Endothelial cell of umbilical vein (primary cell): ENCODE data around the gene EPB42. TPM values are rescaled to one million over a fixed set of nuclear protein-coding genes. Genes with fewer than 3 reads are reported as not detected.

ENCODE experiments used
- BruUV-seq: library from RNA; stranded (reverse); fragments of 400-500 nt; replicated peaks from 2 replicates; lab custom pipeline; 2021; lab: Mats Ljungman, UMichigan
- CTCF ChIA-PET: fragments of 300-600, 350-600 bp; sonication (Branson Sonifier 250); formaldehyde crosslinking; loops from one replicate; lab custom pipeline; 2021; ENCODE audit warnings: antibody characterized with exemption, inconsistent platforms; lab: Charles Lee
- POLR2A ChIA-PET: fragments of 300-600, 350-600 bp; sonication (Branson Sonifier 250); formaldehyde crosslinking; loops from one replicate; lab custom pipeline; 2021; ENCODE audit warnings: antibody characterized with exemption, inconsistent platforms; lab: Charles Lee
- DNase-seq: peaks from one replicate; pipeline ENCODE4 v3.0.0-alpha.2; 2011; ENCODE audit warnings: low read depth, low spot score
- FAIRE-seq: peaks from 2 replicates; lab custom pipeline; 2011; peaks lifted over from hg19 to GRCh38; lab: Jason Lieb, UNC
- H2AFZ ChIP-seq: 2 replicates; pipeline ENCODE4 v1.6.0; 2012; ENCODE audit warnings: low read depth, low read length, control low read depth, inconsistent platforms
- H3K27ac ChIP-seq: 2 replicates; pipeline ENCODE4 v1.5.1; 2011; ENCODE audit warnings: low read depth, mild to moderate bottlenecking, control low read depth, low read length, moderate library complexity; ENCODE audit not compliant: insufficient read depth
- H3K27me3 ChIP-seq, 2 experiments: 2 replicates each; pipeline versions ENCODE4 v1.6.0 to v1.6.1; 2011; ENCODE audit warnings: low read length in 2 of 2, mixed read lengths in 1 of 2; ENCODE audit not compliant: control insufficient read depth in 2 of 2, insufficient read depth in 2 of 2
- H3K36me3 ChIP-seq, 2 experiments: 2 replicates in 1 of 2; 3 replicates in 1 of 2; pipeline ENCODE4 v1.5.1; 2011; ENCODE audit warnings: low read length in 2 of 2, mild to moderate bottlenecking in 1 of 2, moderate library complexity in 1 of 2; ENCODE audit not compliant: control insufficient read depth in 2 of 2, insufficient read depth in 2 of 2; ENCODE audit errors: extremely low read depth in 1 of 2
- H3K4me1 ChIP-seq: 3 replicates; pipeline ENCODE4 v1.5.1; 2011; ENCODE audit warnings: mild to moderate bottlenecking, low read length; ENCODE audit not compliant: control insufficient read depth, insufficient read depth; ENCODE audit errors: extremely low read depth
- H3K4me2 ChIP-seq: 2 replicates; pipeline ENCODE4 v1.6.1; 2011; ENCODE audit warnings: low read length, control low read depth, mixed read lengths; ENCODE audit not compliant: insufficient read depth
- H3K4me3 ChIP-seq, 3 experiments: fragments of 200-600 bp in 1 of 3; sonication (generic), shearing (Covaris generic) in 1 of 3; replicated peaks in 1 of 3; 2 replicates each; pipeline ENCODE4 v1.5.1; 2011 to 2016; ENCODE audit warnings: control low read depth in 3 of 3, low read length in 3 of 3, mild to moderate bottlenecking in 2 of 3, inconsistent platforms in 1 of 3, low read depth in 1 of 3, moderate library complexity in 1 of 3; ENCODE audit not compliant: insufficient read depth in 1 of 3
- H3K79me2 ChIP-seq: 2 replicates; pipeline ENCODE4 v1.6.0; 2012; ENCODE audit warnings: low read length, inconsistent platforms; ENCODE audit not compliant: control insufficient read depth, insufficient read depth
- H3K9ac ChIP-seq: replicated peaks from 2 replicates; pipeline ENCODE3; 2011; ENCODE audit warnings: low read length, control low read depth; ENCODE audit not compliant: insufficient read depth; ENCODE audit errors: extremely low read depth
- H3K9me1 ChIP-seq: replicated peaks from 3 replicates; pipeline ENCODE4 v1.6.0; 2011; ENCODE audit warnings: mild to moderate bottlenecking, low read length; ENCODE audit not compliant: control insufficient read depth, insufficient read depth; ENCODE audit errors: extremely low read depth
- H3K9me3 ChIP-seq: replicated peaks from 2 replicates; pipeline ENCODE4 v1.5.1; 2012; ENCODE audit warnings: low read length, inconsistent platforms; ENCODE audit not compliant: control insufficient read depth, insufficient read depth
- H4K20me1 ChIP-seq: replicated peaks from 2 replicates; pipeline ENCODE3; 2011; ENCODE audit warnings: mild to moderate bottlenecking, low read length; ENCODE audit not compliant: control insufficient read depth, insufficient read depth; ENCODE audit errors: extremely low read depth
- FOS ChIP-seq: IDR thresholded peaks from 2 replicates; pipeline ENCODE4 v1.6.1; 2011; ENCODE audit warnings: mild to moderate bottlenecking, low read length, moderate library complexity, borderline replicate concordance; ENCODE audit not compliant: insufficient read depth
- GATA2 ChIP-seq: IDR thresholded peaks from 2 replicates; pipeline ENCODE4 v1.7.0; 2011; ENCODE audit warnings: low read depth, mild to moderate bottlenecking, moderate library complexity, mixed read lengths, low read length; ENCODE audit not compliant: insufficient read length, insufficient read depth
- POLR2AphosphoS5 ChIP-seq: IDR thresholded peaks from 2 replicates; pipeline ENCODE4 v1.6.1; 2012; ENCODE audit warnings: low read depth, mild to moderate bottlenecking, control low read depth, low read length, moderate library complexity; ENCODE audit not compliant: insufficient read depth
- dilution Hi-C: fragments of 300-500 bp; cut with MboI; formaldehyde crosslinking; loops from one replicate; pipeline ENCODE4 v1.15.0; 2019; ENCODE audit warnings: low sequenced_read_pairs; ENCODE audit not compliant: extremely low pct_ligation_motif_present
- intact Hi-C: fragments of 100-400 bp; cut with micrococcal nuclease; formaldehyde crosslinking; loops from one replicate; pipeline ENCODE4 v1.10.0; 2022
- polyA plus RNA-seq, 4 experiments: library from polyadenylated mRNA; depleted of rRNA in 3 of 4; stranded (reverse) in 3 of 4; unstranded in 1 of 4; fragments of >200 nt; gene quantifications; 2 replicates each; pipeline versions ENCODE4 v1.2.1 to v1.2.3, GENCODE V29; 2011 to 2012; ENCODE audit warnings: missing spikeins in 1 of 4
- total RNA-seq: library from RNA; stranded (reverse); gene quantifications from 2 replicates; pipeline ENCODE4 v1.2.3, GENCODE V29; 2021
- TF ChIP-seq, protein P1 (sequence below), 2 donors: IDR thresholded peaks; 1 replicate in 1 of 2; 2 replicates in 1 of 2; pipeline ENCODE4 v1.5.1; 2011; ENCODE audit warnings: low read length in 2 of 2, mild to moderate bottlenecking in 2 of 2, moderate library complexity in 2 of 2, control low read depth in 1 of 2, inconsistent platforms in 1 of 2, low read depth in 1 of 2; ENCODE audit not compliant: insufficient read depth in 1 of 2; ENCODE audit errors: extremely low read depth in 1 of 2

Gene EPB42
- total and polyA plus RNA-seq, 2 donors (not counting 3 experiments of a cell fraction or from before 2014, with no cell fraction given), result not detected

DNA sequence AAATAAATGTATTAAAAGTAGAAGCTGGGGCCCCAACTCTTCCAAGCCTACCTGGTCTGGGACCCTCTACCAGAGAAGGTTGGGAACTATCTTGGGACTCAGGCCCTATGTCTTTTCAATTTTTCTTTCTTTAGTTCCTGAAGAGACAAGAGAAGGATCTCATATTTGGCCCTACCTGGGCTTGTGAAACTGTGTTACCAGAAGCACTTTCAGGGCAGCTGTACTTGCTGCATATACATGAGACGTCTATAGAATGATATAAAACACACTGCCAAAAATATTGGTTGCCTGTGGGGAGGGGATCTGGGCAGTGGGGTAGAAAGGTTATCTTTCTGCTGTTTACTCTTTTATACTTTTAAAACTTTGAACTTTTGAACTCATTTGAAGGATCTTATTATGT is 604 bp upstream of the EPB42 start:
- H3K9me1 ChIP-seq, result no peaks in the 10 kb centered on the region
- H3K4me3 ChIP-seq, result no peak overlapping the region
- POLR2A ChIA-PET, result no interaction called here
- H3K27ac ChIP-seq, result no peak overlapping the region
- intact Hi-C loops (no loop called here), dilution Hi-C loops (no loop called here)
- no peaks in the 10 kb centered on the region for H3K36me3 ChIP-seq
- H4K20me1 ChIP-seq, result no peaks in the 10 kb centered on the region
- no TSS peak for BruUV-seq
- H3K9me3 ChIP-seq, result no peaks in the 10 kb centered on the region
- no peak overlapping the region for H3K9ac ChIP-seq
- H3K4me2 ChIP-seq, result no peak overlapping the region
- no peak for TF ChIP-seq GATA2
- no peak for TF ChIP-seq POLR2AphosphoS5
- TF ChIP-seq FOS, result no peak
- TF ChIP-seq, protein P1, sequence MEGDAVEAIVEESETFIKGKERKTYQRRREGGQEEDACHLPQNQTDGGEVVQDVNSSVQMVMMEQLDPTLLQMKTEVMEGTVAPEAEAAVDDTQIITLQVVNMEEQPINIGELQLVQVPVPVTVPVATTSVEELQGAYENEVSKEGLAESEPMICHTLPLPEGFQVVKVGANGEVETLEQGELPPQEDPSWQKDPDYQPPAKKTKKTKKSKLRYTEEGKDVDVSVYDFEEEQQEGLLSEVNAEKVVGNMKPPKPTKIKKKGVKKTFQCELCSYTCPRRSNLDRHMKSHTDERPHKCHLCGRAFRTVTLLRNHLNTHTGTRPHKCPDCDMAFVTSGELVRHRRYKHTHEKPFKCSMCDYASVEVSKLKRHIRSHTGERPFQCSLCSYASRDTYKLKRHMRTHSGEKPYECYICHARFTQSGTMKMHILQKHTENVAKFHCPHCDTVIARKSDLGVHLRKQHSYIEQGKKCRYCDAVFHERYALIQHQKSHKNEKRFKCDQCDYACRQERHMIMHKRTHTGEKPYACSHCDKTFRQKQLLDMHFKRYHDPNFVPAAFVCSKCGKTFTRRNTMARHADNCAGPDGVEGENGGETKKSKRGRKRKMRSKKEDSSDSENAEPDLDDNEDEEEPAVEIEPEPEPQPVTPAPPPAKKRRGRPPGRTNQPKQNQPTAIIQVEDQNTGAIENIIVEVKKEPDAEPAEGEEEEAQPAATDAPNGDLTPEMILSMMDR (IDR thresholded peaks at IDR 0.05; ENCODE audit: extremely low read depth in 1 of 2, insufficient read depth in 1 of 2, low read depth in 1 of 2, low read length in 2 of 2), result no peak
- CTCF ChIA-PET, result interaction anchor here (0.7 to 10.5 kb wide), 2 partner anchors 59 to 65 kb away, joined by 3 to 427 read pairs; no protein-coding TSS in a partner anchor
- FAIRE-seq (no peak), DNase-seq (no peak)
- H2AFZ ChIP-seq, result no peak overlapping the region
- H3K79me2 ChIP-seq, result no peaks in the 10 kb centered on the region
- peaks cover 5 to 26% of the 10 kb centered on the region in 2 experiments for H3K27me3 ChIP-seq
- H3K4me1 ChIP-seq, result no peaks in the 10 kb centered on the region
